Activated CD8-positive, alpha-beta memory T cell treated with anti-CD3 and anti-CD28 coated beads, Interleukin-2, amount 50 U/mL, for 24 hours (primary cell): Measurements from ENCODE around the gene ULBP2.
"Not testable (repeated sequence)": the region's sequence is repeated elsewhere in the genome, so short reads cannot be mapped to it uniquely, and the experiment has no call there.

ENCODE experiments used
- DNase-seq: peaks from one replicate; pipeline ENCODE4 v3.0.0-alpha.2; 2020; ENCODE audit errors: extremely low read depth

The ULBP2 gene

DNA sequence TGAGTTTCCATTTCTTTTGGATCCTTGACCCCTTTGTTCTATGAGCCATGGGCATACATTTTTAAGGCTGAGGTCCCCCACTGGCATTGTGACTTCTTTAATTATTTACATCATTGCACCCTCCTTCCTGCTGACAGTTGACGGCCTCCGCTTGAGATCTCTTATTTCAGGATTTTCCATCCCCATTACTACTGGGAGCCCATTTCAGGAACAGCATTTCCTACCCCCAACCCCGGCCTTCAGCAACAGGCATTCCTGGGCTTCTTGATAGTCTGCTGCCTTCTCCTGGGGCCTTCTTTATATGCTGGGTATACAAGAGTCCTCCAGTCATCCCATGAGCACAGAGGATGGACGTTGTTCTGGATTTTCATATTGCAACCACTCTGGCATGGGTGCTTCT, 25.8 kb downstream of the ULBP2 start:
- DNase-seq: no peak

DNA sequence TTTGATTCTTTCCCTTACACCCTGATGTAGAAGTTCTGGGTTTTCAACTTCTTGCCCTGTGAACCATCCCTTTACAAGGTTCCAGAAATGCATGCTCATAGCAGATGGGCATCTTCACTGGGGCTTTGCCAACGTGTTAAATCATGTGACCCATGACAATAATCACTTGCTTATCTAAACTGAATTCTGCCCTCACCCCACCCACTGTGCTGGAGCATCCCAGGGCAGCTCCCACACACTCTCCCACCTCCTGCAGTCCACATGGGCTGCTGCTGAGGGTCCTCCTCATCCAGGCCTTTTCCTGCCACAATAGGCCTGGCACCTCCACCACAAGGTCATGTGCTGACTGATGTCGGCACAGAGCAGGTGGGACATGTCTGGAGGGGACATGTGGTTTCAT, 26.2 kb downstream of the ULBP2 start:
- DNase-seq: not testable (repeated sequence)

DNA sequence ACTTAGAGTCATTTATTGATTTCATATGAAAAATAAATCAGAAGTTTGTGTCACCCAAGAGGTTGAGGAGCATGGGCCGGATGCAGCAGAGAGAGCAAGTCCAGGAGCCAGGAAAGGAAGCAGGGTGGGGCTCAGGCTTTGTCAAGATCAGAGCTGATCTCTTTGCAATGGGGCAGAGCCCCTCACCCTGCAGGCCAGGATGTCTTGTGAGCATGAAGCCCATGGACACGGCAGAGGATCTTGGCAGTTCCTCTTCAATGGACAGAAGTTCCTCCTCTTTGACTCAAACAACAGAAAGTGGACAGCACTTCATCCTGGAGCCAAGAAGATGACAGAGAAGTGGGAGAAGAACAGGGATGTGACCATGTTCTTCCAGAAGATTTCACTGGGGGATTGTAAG, 27.1 kb downstream of the ULBP2 start:
- DNase-seq: not testable (repeated sequence)

DNA sequence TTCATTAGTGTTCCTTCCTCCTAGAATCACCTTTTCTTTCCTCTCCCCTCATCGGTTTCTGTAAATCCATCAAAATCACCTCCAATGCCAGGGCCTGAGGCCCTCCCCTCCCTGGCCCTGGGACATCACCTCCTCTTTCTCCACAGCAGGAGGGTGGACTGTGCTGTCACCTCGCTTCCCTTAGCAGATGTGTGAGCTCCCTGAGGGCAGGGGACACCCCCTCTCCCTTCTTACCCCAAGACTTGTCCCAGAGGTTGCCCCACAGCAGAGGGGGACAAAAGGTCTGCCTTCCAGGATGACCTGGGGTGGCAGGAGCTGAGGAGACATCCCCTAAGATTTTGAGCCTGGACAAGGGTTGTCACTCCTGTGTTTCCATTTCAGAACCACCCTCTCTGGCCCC, 27.8 kb downstream of the ULBP2 start:
- no peak for DNase-seq

DNA sequence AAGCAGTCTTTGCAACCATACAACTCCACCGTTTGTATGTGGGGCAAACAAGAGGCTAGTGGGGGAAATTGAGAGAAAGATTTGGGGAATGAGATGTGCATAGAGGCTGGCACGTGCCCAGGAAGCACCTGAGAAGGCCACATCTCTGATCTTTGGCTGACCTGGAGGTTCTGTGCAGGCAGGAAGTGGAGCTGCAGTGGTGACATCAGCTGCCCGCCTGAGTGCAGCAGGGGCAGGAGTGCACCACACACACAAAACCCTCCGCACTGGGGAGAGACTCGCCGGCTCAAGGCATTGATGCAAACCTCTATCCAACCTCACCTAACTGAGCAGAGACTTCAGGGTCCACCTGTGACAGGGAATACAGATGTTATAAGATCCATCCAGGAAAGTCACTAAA, 32.6 kb downstream of the ULBP2 start:
- DNase-seq: not testable (repeated sequence)

DNA sequence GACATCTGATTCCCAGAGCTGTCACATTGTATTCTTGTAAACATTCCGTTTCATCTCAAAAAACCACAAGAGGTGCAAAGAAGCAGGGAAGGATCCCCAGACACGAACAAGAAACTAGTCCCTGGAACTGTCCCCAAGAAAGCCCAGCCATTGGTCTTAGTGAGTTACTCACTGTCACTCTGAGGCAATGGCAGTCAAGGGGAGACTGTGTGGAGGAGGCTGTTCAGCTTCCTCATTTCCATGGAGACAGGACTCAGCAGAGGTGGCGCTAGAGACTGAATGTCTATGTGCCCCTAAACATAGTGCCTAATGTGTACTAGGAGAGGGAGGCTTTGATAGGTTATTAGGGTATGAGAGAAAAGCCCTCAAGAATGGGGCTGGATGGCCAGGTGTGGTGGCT, 33.0 kb downstream of the ULBP2 start:
- no peak for DNase-seq

DNA sequence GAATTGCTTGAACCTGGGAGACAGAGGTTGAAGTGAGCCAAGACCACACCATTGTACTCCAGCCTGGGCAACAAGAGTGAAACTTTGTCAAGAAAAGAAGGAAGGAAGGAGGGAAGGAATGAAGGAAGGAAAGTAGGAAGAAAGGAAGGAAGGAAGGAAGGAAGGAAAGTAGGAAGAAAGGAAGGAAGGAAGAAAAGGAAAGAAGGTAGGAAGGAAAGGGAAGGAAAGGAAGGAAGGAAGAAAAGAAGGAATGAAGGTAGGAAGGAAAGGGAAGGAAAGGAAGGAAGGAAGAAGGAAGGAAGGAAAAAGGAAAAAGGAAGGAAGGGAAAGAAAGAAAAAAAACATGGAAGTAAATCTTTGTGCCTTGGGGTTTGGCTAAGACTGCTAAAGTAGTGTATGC, 33.6 kb downstream of the ULBP2 start:
- DNase-seq: no peak

DNA sequence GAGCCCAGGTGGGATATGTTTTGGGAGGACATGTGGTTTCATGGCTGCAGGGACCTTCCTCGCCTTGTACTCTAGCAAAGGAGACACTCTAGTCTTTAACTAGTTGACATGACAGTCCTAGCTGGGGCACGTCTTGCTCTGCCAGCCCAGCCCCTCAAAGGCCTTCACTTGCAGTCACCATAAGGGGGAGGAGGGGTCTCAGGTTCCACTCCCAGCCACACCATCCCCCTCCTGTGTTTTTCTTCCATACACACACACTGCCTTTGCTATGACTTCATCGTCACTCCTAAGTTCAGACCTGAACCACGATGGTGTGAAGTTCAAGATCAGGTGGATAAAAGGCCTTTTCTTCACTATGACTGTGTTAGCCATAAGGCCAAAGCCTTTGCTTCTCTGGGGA, 35.4 kb downstream of the ULBP2 start:
- no peak for DNase-seq

DNA sequence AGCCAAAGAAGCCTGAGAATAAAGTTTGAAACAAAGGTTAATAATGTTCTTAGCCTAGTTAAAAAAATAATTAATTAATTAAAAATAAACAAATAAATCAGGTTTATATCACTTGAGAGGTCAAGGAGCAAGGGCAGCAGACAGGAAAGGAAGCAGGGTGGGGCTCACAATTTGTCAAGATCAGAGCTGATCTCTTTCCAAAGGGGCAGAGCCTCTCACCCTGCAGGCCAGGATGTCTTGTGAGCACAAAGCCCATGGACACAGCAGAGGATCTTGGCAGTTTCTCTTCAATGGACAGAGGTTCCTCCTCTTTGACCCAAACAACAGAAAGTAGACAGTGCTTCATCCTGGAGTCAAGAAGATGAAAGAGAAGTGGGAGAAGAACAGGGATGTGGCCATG, 36.8 kb downstream of the ULBP2 start:
- no peak for DNase-seq

DNA sequence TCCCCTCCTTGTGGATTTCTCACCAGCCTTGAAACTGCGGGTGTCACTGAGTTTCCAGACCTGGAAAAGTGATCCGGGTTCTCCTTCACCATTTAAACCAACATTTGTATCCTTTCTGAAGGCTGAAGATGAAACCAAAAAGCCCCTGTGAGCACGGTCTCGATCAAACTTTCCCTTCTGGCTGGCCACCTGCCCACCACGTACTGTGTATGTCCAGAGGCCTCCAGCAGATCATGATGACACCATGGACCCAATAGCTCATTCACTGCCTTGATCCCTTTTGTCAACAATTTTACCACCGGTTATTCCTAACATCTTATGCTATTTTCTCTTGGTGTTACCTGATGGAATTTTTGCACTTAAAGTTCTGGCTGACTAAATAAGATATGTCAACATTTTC, 37.5 kb downstream of the ULBP2 start:
- no peak for DNase-seq

DNA sequence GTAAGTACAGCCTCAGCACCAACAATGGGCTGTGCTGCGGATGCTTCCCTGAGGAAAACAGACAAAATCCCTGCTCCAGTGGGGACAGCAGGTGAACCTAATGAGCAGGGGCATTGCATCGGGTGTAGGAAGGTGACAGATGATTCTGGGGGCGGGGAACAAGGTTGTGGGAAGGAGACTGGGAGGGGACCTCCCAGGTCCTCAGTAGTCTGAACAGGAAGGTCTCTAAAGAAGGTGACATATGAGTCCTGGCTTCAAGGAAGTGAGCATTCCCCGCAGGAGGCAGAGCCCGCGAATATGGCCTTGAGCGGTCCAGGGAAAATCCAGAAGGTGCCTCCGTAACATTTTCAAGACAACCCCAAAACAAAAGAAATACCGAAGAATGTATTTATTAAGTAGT, 41.3 kb downstream of the ULBP2 start:
- no peak for DNase-seq

DNA sequence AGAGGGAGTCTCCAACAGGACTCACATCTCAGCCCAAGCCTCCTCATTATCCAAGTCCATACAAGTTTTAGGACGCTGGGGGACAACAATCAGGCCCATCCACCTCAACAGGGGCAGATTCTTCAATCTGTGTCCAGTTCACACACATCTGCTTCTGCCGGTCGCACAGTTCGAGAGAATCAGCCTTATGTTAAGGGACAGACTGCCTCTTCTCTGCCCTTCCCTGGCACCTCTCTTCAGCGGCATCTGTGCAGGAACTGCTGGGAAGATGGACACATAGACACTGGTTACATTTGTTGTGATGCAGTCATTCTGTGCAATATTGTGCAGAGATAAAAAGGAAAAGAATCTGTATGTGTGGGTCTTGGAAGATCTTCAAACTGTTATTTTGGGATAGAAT, 43.0 kb downstream of the ULBP2 start:
- DNase-seq: no peak

DNA sequence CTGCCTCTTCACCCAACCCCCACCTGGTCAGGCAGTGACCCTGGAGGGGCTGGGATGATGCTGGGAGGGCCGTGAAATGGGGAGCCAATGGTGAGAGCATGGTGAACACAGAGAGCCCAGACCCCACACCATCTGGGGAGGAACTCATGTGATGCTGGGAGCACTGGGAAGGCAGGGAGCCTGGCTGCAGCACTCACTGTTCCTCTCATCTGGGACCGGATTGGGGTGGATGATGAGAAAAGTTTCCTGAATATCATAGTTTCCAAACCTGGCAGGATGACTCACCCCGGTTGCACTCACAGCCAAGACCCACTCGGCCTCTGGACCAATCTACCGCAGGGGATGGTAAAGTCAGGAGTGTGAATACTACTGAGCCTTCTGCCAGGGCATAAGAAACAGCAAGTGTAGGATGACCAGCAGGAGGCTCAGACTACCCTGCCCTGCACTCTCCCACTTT, 43.7 kb downstream of the ULBP2 start:
- no peak for DNase-seq

DNA sequence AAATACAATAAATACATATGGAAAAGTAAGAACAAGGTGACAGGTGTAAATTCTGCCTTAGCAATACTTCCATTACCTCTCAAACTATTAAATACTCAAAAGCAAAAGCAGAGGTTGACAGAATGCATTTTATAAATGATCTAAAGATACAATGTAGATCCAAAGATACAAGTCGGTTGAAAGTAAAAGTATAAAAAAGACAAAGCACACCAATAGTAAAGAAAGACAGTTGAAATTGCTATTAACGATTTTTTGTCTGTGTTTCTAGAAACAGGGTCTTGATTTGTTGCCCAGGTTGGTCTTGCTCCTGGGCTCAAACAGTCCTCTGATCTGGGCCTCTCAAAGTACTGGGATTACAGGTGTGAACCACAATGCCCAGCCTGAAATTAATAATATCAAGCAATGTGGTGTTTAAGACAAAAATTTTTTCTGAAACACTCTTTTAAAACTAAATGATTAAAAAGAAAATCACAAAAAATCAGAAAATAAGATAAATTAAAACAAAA, 45.8 kb downstream of the ULBP2 start:
- DNase-seq: no peak

DNA sequence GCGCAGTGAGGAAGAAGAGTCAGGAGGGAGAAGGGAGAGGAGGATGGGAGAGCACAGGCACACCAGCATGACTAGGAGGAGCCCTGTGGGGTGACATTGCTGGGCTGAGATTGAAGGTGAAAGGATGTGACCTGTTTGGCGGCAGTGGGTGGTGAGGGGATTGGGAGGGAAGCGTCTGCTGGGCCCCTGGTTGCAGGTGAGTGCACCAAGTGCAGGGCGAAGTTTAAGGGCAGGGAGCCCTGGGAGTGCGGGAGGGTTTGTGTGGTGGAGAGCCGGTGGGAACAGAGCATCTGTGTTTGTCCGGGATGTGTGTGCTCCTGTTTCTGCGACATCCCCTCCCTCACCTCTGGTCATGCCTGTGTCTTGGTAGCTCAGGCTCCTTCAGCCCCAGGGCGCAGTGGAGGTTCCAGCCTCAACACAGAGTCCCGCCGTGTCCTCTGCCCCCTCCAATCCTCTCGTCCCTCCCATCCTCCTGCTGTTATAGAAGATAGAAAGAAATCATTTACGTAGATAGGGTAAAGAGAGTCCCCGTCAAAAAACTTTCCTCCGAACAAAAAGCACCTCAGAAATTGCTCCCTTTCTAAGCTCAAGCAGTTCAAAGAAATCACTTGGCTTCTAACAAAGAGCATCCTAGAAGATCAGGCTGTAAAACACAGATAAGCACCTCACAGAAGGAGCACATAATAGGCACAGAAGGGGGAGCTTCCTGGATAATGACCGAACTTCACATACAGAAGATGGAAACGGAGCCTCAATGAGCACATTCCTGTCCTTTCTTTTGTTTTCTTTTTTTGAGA, 46.9 kb downstream of the ULBP2 start:
- no peak for DNase-seq

DNA sequence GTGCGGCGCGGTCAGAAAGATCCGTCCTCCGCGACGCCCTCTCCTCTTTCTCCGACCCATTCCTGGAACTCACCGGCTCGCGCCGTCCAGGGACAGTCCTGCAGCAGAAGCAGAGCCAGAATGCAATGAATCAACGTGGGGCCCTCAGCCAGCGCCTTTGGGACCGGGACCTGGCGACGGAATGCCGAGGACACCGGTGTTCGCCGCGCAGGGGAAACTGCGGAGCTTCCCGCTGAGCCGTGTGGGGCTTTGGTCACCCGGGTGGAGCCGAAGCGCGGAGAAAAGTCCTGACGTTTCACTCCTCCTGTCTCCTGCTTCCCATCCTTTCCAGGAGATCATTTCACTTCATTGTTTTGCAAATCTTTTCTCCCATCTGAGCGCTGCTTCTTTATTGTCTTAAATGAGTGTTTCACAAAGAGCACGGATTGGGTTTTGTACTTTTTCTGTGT, 48.4 kb downstream of the ULBP2 start:
- DNase-seq: no peak

DNA sequence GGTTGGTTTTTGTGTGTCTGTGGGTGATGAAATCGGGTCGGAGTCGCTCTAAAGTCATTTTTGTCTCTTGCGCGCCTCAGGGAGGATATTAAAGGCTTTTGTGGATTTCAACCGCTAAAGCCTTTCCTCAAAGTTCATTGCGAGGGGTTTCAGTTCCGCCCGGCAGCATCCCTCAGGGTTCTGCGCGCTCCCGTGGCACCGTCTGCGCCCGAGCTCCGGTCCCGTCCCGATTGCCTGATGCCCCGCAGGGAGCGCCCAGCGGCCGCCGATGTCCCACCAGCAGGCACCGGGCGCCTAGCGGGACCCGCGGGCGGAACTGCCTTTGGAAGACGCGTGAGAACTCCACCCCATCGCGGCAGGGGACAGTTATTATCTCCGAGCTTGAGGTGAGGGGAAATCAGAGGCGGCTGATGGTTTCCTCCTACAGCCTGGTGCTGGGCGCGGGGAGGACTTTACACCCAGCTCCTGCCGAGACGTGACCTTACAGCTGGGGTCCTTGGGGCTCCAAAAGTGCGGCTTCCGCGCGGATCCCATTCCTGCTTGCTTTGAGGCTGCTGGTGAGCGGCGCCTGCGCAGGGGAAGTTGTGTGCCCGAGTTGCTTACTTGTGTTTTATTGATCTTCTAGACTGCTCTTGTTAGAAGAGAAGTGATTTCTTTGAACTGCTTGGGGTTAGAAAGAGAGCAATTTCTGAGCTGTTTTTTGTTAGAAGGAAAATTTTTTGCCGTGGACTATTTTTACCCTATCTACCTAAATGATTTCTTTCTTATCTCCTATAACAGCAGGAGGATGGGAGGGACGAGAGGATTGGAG, 49.1 kb downstream of the ULBP2 start:
- DNase-seq: no peak

DNA sequence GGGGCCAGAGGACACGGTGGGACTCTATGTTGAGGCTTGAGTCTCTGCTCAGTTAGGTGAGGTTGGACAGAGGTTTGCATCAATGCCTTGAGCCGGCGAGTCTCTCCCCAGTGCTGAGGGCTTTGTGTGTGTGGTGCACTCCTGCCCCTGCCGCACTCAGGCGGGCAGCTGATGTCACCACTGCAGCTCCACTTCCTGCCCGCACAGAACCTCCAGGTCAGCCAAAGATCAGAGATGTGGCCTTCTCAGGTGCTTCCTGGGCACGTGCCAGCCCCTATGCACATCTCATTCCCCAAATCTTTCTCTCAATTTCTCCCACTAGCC, 49.6 kb downstream of the ULBP2 start:
- not testable (repeated sequence) for DNase-seq

DNA sequence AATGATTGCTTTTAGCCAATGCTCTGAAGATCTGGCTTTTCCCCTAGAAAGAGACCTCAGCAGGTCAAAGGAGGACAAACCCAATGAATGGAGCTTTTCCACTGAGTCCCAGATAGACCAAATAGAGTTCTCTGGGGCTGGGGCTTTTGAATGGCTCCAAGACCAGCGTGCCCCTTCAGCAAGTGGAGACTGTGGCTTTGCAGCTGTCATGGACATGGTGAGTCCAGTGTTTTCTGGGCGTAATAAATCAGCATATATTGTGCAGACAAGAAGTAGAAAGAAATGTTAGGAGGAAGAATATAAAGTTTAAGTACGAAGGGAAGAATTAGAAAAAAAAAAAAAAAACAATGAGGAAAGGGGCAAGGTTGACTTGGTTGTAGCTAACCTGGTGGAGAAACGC, 50.0 kb downstream of the ULBP2 start:
- DNase-seq: no peak

DNA sequence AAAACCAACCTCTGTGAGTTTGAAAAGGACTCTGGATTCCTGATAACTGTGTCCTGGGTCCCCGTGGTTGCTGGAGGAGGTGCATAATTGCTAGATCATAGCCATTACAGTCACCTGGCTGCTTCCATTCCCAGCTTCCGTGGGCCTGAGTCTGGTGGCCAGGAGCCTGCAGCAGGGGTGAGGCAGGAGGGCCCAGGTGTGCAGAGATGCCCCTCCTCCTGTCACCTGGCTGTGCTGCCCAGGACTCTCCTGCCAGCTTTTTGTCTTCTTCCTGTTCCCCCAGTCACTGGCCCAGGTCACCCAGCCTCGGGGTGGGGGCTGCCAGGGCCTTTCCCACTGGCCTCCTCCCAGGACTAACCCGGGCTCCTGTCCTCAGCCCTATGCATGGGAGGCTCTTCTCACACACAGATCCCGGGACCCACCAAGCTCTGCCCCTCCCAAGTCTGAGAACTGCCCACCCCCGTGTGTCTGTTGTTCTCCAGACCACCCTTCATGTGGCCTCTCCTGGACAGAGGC, 53.5 kb downstream of the ULBP2 start:
- no peak for DNase-seq

DNA sequence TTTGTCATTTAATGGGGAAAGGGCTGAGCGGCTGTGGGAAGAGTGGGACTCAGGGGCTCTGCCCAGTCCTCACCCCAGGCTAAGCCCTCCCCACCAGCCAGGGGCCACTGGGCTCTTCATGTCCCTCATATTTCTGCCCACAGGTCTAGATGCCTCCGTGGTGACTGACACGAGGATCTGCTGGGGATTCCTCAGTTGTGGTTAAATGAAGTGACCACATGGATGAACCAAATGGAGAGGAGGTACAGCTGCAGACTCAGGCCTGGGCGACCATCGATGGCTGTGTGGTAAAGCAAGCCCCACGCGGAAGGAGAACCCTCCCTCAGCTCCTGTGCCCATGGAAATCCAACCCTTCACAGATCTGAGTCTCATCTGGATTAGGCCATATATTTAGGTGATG, 54.2 kb downstream of the ULBP2 start:
- no peak for DNase-seq
